ENCODE measurements around the gene PTGIS. TPM values are rescaled to one million over a fixed set of nuclear protein-coding genes. Genes with fewer than 3 reads are reported as not detected.

PTGIS gene
- total RNA-seq, 1 donor from 2014 or later, result 42.1 TPM

DNA sequence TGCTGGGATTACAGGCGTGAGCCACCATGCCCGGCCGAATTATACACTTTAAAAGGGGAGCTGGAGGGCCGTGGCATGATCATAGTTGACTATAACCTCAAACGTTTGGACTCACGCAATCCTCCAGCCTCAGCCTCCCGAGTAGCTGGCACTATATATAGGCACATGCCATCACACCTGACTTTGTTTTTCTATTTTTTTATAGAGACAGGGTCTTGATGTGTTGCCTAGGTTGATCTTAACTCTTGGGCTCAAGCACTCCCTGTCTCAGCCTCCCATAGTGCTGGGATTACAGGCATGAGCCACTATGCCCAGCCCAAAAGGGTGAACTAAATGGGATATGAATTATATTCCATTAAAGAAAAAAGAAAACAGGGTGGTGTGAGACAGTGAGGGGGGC is 7.8 kb downstream of the PTGIS start:
- H3K4me1 ChIP-seq, result peaks cover 6% of the 10 kb centered on the region
- TF ChIP-seq, protein P1, sequence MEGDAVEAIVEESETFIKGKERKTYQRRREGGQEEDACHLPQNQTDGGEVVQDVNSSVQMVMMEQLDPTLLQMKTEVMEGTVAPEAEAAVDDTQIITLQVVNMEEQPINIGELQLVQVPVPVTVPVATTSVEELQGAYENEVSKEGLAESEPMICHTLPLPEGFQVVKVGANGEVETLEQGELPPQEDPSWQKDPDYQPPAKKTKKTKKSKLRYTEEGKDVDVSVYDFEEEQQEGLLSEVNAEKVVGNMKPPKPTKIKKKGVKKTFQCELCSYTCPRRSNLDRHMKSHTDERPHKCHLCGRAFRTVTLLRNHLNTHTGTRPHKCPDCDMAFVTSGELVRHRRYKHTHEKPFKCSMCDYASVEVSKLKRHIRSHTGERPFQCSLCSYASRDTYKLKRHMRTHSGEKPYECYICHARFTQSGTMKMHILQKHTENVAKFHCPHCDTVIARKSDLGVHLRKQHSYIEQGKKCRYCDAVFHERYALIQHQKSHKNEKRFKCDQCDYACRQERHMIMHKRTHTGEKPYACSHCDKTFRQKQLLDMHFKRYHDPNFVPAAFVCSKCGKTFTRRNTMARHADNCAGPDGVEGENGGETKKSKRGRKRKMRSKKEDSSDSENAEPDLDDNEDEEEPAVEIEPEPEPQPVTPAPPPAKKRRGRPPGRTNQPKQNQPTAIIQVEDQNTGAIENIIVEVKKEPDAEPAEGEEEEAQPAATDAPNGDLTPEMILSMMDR (IDR thresholded peaks at IDR 0.05), result no peak
- DNase-seq, result no peak
- intact Hi-C loops (cut with DNase I), result no loop called here
- no peaks in the 10 kb centered on the region for H3K27me3 ChIP-seq
- no peak for ATAC-seq
- H3K4me3 ChIP-seq, result no peak overlapping the region
- no peaks in the 10 kb centered on the region for H3K9me3 ChIP-seq
- no peak overlapping the region for H3K27ac ChIP-seq
- H3K36me3 ChIP-seq, result no peaks in the 10 kb centered on the region

DNA sequence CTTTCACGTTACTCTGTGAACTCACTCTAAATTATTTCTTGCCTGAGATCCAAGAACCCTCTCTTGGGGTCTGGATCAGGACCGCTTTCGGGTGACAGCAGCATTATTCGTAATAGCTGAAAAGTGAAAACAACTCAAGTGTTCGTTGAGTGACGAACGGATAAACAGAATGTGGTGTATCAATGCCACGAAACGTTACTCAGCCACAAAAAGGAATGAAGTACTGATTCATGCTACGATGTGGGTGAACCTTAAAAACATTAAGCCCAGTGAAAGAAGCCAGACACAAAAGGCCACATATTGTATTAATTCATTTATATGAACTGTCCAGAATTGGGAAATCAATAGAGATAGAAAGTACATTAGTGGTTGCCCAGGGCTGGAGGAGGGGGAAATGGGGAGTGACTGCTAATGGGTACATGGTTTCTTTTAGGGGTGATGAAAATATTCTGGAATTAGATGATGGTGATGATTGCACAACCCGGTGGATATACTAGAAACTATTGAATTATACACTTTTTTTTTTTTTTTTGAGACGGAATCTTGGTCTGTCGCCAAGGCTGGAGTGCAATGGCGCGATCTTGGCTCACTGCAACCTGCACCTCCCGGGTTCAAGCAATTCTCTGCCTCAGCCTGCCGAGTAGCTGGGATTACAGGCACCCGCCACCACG is 8.4 kb downstream of the PTGIS start:
- H3K4me3 ChIP-seq, result no peak overlapping the region
- no peak for ATAC-seq
- H3K4me1 ChIP-seq, result peaks cover 6% of the 10 kb centered on the region
- TF ChIP-seq, protein P1 (IDR thresholded peaks at IDR 0.05), result no peak
- no peaks in the 10 kb centered on the region for H3K36me3 ChIP-seq
- H3K9me3 ChIP-seq, result no peaks in the 10 kb centered on the region
- no peak overlapping the region for H3K27ac ChIP-seq
- no peak for DNase-seq
- H3K27me3 ChIP-seq, result no peaks in the 10 kb centered on the region
- intact Hi-C loops (cut with DNase I), result no loop called here

DNA sequence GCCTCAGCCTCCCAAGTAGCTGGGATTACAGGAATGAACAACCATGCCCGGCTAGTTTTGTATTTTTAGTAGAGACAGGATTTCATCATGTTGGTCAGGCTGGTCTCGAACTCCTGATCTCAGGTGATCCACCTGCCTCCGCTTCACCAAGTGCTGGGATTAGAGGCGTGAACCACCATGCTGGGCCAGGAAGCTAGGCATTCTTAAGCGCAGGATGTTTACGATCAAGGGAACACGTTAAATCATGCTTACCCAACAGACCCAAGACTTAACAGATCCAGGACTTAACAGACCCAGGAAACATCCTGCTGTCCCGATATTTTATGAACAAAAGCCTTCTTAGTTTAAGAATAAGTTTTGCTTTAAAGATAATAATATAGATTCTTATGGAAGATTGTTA is 9.1 kb downstream of the PTGIS start:
- no peak overlapping the region for H3K27ac ChIP-seq
- intact Hi-C loops (cut with DNase I), result no loop called here
- H3K36me3 ChIP-seq, result no peaks in the 10 kb centered on the region
- no peaks in the 10 kb centered on the region for H3K9me3 ChIP-seq
- TF ChIP-seq, protein P1 (IDR thresholded peaks at IDR 0.05), result no peak
- DNase-seq, result no peak
- no peak overlapping the region for H3K4me3 ChIP-seq
- peaks cover 6% of the 10 kb centered on the region for H3K4me1 ChIP-seq
- ATAC-seq, result no peak
- no peaks in the 10 kb centered on the region for H3K27me3 ChIP-seq

DNA sequence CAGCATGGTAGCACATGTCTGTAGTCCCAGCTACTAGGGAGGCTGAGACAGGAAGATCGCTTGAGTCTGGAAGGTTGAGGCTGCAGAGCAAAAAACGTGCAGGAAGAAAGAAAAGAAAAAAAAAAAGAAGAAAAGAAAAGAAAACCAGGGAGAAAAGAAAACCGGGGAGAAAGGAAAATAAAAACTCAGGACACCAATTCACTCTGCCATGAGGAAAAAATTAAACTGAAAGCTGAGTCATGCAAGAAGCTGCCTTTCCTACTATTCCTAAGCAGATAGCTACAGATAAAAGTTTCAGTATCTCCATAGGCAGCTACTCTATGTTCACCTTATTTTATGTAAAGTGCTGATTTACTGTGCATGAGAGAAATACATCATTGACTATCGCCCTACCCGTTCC is 10.5 kb downstream of the PTGIS start:
- intact Hi-C loops (cut with DNase I), result no loop called here
- no peak for DNase-seq
- no peak overlapping the region for H3K27ac ChIP-seq

DNA sequence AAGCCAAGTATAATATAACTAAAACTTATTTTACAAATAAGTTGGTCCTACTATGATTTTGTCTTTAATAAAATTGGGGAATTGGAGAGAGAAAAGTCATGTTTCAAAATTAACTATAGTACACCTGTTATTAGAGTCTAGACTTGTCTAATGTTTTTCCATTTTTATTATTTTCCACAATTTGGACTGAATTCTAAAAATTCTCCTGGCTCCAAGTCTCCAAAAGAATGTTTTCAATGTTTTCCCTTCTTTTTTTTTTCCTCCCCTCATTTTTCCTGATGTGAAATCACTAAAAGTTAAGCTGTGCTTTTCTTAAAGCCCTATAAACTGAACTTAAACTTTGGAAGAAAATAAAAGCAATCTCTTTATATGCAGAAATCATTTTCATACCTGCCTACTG is 11.3 kb downstream of the PTGIS start:
- Histone ChIP-seq H3K9me3 (no peaks in the 10 kb centered on the region), H3K4me3 (no peak overlapping the region), H3K36me3 (no peaks in the 10 kb centered on the region), H3K4me1 (peaks cover 11% of the 10 kb centered on the region), H3K27me3 (no peaks in the 10 kb centered on the region), H3K27ac (no peak overlapping the region)
- intact Hi-C loops (cut with DNase I), result no loop called here
- TF ChIP-seq, protein P1 (IDR thresholded peaks at IDR 0.05), result no peak
- ATAC-seq (no peak), DNase-seq (no peak)

More for the DNA sequence above, 10.5 kb downstream of the PTGIS start:
- no peaks in the 10 kb centered on the region for H3K27me3 ChIP-seq
- H3K36me3 ChIP-seq, result no peaks in the 10 kb centered on the region
- no peak overlapping the region for H3K4me3 ChIP-seq
- ATAC-seq, result no peak
- peaks cover 6% of the 10 kb centered on the region for H3K4me1 ChIP-seq
- no peaks in the 10 kb centered on the region for H3K9me3 ChIP-seq
- TF ChIP-seq, protein P1 (IDR thresholded peaks at IDR 0.05), result no peak

All from upper lobe of right lung (tissue), 1 donor.